Measurements from ENCODE around the gene SOAT2. TPM values are rescaled to one million over a fixed set of nuclear protein-coding genes. Genes with fewer than 3 reads are reported as not detected.

Gene SOAT2
- total and polyA plus RNA-seq, 2 donors (not counting 3 experiments of a cell fraction or from before 2014, with no cell fraction given), result not detected

DNA sequence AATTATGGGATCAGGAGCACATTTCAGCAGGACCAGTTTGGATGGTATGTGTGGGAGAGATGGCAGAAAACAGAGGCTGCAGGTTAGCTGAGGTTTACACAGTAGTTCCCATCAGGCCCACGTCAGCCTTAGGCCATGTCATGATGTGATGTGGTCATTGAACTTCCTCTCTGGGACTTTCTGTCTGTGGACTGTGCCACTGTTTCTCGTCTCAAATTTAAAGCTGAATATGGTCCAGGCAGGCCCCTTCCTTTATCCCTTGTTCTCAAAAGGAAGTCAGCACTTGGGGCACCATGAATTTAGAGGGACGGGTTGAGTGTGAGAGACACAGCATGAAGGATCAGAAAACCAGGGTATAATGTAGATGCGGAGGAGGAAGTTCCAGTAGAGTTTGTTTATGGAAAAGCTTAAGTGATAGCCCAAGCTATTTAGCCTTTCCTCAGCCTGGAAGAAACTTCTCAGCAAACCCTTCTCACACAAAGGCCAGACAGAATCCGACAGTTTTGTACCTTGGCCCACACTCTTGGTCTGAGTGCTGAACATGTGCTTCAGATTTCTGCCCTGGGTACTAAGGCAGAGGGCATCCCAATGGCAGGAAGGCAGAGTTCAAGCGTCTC, 9.4 kb upstream of the SOAT2 start:
- dilution Hi-C loops (cut with MboI; ENCODE audit: extremely low pct_ligation_motif_present, low sequenced_read_pairs), result no loop called here
- Histone ChIP-seq H3K79me2 (ENCODE audit: control insufficient read depth, insufficient read depth, low read length) (no peaks in the 10 kb centered on the region), H3K9me3 (replicated peaks; ENCODE audit: control insufficient read depth, insufficient read depth, low read length) (no peaks in the 10 kb centered on the region), H4K20me1 (replicated peaks; ENCODE audit: control insufficient read depth, extremely low read depth, insufficient read depth, low read length) (no peaks in the 10 kb centered on the region), H3K4me3 (replicated peaks in 1 of 3; ENCODE audit: insufficient read depth in 1 of 3, low read depth in 1 of 3, low read length in 3 of 3) (no peak overlapping the region), H3K4me2 (ENCODE audit: insufficient read depth, low read length) (no peak overlapping the region), H3K9me1 (replicated peaks; ENCODE audit: control insufficient read depth, extremely low read depth, insufficient read depth, low read length) (no peaks in the 10 kb centered on the region), H3K36me3 (ENCODE audit: control insufficient read depth in 2 of 2, extremely low read depth in 1 of 2, insufficient read depth in 2 of 2, low read length in 2 of 2) (no peaks in the 10 kb centered on the region), H3K4me1 (ENCODE audit: control insufficient read depth, extremely low read depth, insufficient read depth, low read length) (peaks cover 21% of the 10 kb centered on the region), H3K9ac (replicated peaks; ENCODE audit: extremely low read depth, insufficient read depth, low read length) (no peak overlapping the region), H3K27me3 (ENCODE audit: control insufficient read depth in 2 of 2, insufficient read depth in 2 of 2, low read length in 2 of 2) (peaks cover 0 to 2% of the 10 kb centered on the region in 2 experiments), H3K27ac (ENCODE audit: insufficient read depth, low read depth, low read length) (no peak overlapping the region), H2AFZ (ENCODE audit: low read depth, low read length) (no peak overlapping the region)
- no peak for DNase-seq (ENCODE audit: low read depth, low spot score)
- BruUV-seq (replicated peaks), result no TSS peak
- FAIRE-seq, result no peak
- TF ChIP-seq JUN (IDR thresholded peaks at IDR 0.05; ENCODE audit: borderline replicate concordance, insufficient read depth, insufficient read length, low read depth) (no peak), MYC (IDR thresholded peaks at IDR 0.05; ENCODE audit: low read depth, low read length) (no peak)
- ChIA-PET CTCF (interaction anchor here (1.5 to 2.8 kb wide), 2 partner anchors 15 to 28 kb away, joined by 3 to 21 read pairs; partner anchors contain the start of gene SPRYD3), POLR2A (interaction anchor here (0.6 to 0.7 kb wide), 2 partner anchors 16 to 1027 kb away, joined by 3 to 8 read pairs; no protein-coding TSS in a partner anchor)
- intact Hi-C loops (cut with micrococcal nuclease), result no loop called here

DNA sequence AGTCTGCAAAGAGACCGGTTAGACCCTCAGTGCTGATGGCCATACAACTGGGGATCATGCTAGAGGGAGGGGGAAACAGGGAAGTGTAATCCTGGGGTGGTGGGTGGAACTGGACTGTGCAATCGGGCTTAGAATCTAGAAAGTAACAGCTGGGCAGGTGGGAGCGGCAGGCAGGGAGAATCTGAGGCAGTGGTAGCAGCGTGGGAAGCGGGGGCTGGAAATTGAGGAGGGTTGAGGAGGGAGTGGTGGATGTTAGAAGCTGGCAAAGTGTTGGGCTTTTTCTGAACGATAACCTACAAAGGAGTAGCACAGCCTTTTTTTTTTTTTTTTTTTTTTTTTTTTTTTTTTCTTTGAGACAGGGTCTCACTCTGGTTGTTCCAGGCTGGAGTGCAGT, 8.9 kb upstream of the SOAT2 start:
- no peaks in the 10 kb centered on the region for H4K20me1 ChIP-seq (replicated peaks; ENCODE audit: control insufficient read depth, extremely low read depth, insufficient read depth, low read length)
- H3K79me2 ChIP-seq (ENCODE audit: control insufficient read depth, insufficient read depth, low read length), result no peaks in the 10 kb centered on the region
- no peaks in the 10 kb centered on the region for H3K9me1 ChIP-seq (replicated peaks; ENCODE audit: control insufficient read depth, extremely low read depth, insufficient read depth, low read length)
- FAIRE-seq, result no peak
- H3K9ac ChIP-seq (replicated peaks; ENCODE audit: extremely low read depth, insufficient read depth, low read length), result no peak overlapping the region
- H3K4me2 ChIP-seq (ENCODE audit: insufficient read depth, low read length), result no peak overlapping the region
- no peak for TF ChIP-seq MAX (IDR thresholded peaks at IDR 0.05; ENCODE audit: insufficient read depth, insufficient read length)
- TF ChIP-seq, protein P1, sequence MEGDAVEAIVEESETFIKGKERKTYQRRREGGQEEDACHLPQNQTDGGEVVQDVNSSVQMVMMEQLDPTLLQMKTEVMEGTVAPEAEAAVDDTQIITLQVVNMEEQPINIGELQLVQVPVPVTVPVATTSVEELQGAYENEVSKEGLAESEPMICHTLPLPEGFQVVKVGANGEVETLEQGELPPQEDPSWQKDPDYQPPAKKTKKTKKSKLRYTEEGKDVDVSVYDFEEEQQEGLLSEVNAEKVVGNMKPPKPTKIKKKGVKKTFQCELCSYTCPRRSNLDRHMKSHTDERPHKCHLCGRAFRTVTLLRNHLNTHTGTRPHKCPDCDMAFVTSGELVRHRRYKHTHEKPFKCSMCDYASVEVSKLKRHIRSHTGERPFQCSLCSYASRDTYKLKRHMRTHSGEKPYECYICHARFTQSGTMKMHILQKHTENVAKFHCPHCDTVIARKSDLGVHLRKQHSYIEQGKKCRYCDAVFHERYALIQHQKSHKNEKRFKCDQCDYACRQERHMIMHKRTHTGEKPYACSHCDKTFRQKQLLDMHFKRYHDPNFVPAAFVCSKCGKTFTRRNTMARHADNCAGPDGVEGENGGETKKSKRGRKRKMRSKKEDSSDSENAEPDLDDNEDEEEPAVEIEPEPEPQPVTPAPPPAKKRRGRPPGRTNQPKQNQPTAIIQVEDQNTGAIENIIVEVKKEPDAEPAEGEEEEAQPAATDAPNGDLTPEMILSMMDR (IDR thresholded peaks at IDR 0.05; ENCODE audit: extremely low read depth in 1 of 2, insufficient read depth in 1 of 2, low read depth in 1 of 2, low read length in 2 of 2), result no peak
- no peak for TF ChIP-seq GATA2 (IDR thresholded peaks at IDR 0.05; ENCODE audit: insufficient read depth, insufficient read length, low read depth, low read length)
- TF ChIP-seq POLR2A (IDR thresholded peaks at IDR 0.05; ENCODE audit: low read depth, low read length), result no peak
- TF ChIP-seq MYC (IDR thresholded peaks at IDR 0.05; ENCODE audit: low read depth, low read length), result no peak
- no peak for TF ChIP-seq EZH2 (IDR thresholded peaks at IDR 0.05; ENCODE audit: borderline replicate concordance, low read depth, low read length, severe bottlenecking)
- TF ChIP-seq FOS (IDR thresholded peaks at IDR 0.05; ENCODE audit: borderline replicate concordance, insufficient read depth, low read length), result no peak
- no peak for TF ChIP-seq JUN (IDR thresholded peaks at IDR 0.05; ENCODE audit: borderline replicate concordance, insufficient read depth, insufficient read length, low read depth)
- TF ChIP-seq POLR2AphosphoS5 (IDR thresholded peaks at IDR 0.05; ENCODE audit: insufficient read depth, low read depth, low read length), result no peak
- peaks cover 0 to 2% of the 10 kb centered on the region in 2 experiments for H3K27me3 ChIP-seq (ENCODE audit: control insufficient read depth in 2 of 2, insufficient read depth in 2 of 2, low read length in 2 of 2)
- H3K4me1 ChIP-seq (ENCODE audit: control insufficient read depth, extremely low read depth, insufficient read depth, low read length), result peaks cover 27% of the 10 kb centered on the region
- no peaks in the 10 kb centered on the region for H3K9me3 ChIP-seq (replicated peaks; ENCODE audit: control insufficient read depth, insufficient read depth, low read length)
- BruUV-seq (replicated peaks), result no TSS peak
- no peak overlapping the region for H3K4me3 ChIP-seq (replicated peaks in 1 of 3; ENCODE audit: insufficient read depth in 1 of 3, low read depth in 1 of 3, low read length in 3 of 3)
- H3K27ac ChIP-seq (ENCODE audit: insufficient read depth, low read depth, low read length), result no peak overlapping the region
- no peaks in the 10 kb centered on the region for H3K36me3 ChIP-seq (ENCODE audit: control insufficient read depth in 2 of 2, extremely low read depth in 1 of 2, insufficient read depth in 2 of 2, low read length in 2 of 2)
- DNase-seq (ENCODE audit: low read depth, low spot score), result no peak
- dilution Hi-C loops (cut with MboI; ENCODE audit: extremely low pct_ligation_motif_present, low sequenced_read_pairs), result no loop called here
- H2AFZ ChIP-seq (ENCODE audit: low read depth, low read length), result no peak overlapping the region
- CTCF ChIA-PET, result interaction anchor here (2.8 kb wide), 1 partner anchor 29 kb away, joined by 21 read pairs; no protein-coding TSS in a partner anchor
- intact Hi-C loops (cut with micrococcal nuclease), result no loop called here
- POLR2A ChIA-PET, result interaction anchor here (0.6 to 0.7 kb wide), 2 partner anchors 16 to 1028 kb away, joined by 3 to 8 read pairs; no protein-coding TSS in a partner anchor

Measured in endothelial cell of umbilical vein (primary cell).